HG03103 (cell line): ENCODE measurements around the gene GPRIN3.
"Not testable (repeated sequence)": the region's sequence is repeated elsewhere in the genome, so short reads cannot be mapped to it uniquely, and the experiment has no call there.

ENCODE experiments used
- ATAC-seq: cut with Tn5 transposase; IDR thresholded peaks from one replicate; pipeline ENCODE4 v1.9.1; 2021; ENCODE audit warnings: low read depth; ENCODE audit not compliant: unreplicated experiment

GPRIN3 gene

GRCh38 chr4:89263265-89263664, 44.3 kb downstream of the GPRIN3 start:
- ATAC-seq = no peak

- no peak for ATAC-seq
These were observed 48.1 kb downstream of the GPRIN3 start for GRCh38 chr4:89259301-89260028.

DNA sequence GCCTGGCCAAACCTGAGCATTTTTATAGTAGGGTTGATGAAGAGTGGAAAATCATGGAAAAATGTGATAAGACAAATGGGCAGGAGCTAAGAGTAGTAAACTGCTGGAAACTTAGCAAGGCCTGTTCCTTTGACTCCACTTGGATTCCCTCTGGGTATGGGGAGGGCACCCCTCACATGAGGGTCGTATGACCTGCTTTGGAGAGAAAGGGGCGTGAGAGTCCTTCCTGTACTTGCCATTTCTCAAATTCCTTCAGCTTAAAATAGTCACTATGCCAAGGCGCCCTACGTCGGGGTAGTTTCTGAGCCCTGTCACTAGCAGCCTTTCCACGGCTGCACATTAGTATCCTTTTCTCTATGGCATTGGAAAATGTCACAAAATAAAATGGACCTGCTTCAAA, 49.1 kb downstream of the GPRIN3 start:
- ATAC-seq = no peak

GRCh38 chr4:89257376-89257775, 50.2 kb downstream of the GPRIN3 start:
- ATAC-seq = no peak

DNA sequence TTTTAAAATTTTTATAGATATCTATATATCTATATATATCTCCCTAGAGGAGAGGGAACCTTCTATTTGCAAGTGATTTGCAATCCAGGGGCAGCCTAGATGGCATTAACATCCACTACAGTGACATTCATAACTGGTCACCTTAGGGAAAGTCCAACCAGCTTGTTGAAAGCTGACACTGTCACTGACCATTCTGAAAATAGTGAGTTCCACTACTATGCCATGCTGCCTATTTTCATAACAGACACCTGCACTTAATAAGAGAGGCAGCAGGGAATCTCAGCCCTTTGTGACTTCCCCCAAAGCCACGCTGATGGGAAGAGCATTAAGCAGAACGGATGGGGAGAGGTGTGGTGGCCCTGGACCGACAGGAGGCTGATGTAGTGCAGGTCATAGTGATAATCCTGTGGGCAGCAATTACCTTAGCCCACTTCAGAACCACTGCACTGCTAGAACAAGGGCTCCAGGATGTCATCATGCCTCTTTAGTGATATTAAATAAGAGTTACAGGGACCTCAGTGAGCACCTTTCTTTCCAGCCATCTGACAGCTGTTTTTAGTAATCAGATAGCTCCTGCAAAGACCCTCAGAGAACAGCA, 51.3 kb downstream of the GPRIN3 start:
- ATAC-seq = no peak

DNA sequence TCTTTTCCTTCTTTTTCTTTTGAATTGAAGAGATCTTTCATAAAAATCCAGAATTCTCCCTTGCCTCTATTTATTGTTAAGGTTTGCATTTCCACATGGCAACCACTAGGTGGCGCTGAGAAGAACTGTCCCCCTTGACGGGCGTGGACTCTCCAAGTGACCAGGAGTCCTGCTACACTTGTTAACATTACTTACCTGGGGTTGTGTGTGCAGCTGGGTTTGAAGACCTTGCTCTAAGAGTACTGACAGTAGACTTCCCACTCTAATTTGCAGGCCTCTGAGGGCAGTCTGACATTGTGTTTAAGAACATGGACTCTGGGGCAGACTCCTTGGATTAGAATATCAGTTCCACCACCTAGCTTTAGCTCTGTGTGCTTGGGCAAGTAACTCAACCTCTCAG, 52.8 kb downstream of the GPRIN3 start:
- ATAC-seq = peak; percentile 73

DNA sequence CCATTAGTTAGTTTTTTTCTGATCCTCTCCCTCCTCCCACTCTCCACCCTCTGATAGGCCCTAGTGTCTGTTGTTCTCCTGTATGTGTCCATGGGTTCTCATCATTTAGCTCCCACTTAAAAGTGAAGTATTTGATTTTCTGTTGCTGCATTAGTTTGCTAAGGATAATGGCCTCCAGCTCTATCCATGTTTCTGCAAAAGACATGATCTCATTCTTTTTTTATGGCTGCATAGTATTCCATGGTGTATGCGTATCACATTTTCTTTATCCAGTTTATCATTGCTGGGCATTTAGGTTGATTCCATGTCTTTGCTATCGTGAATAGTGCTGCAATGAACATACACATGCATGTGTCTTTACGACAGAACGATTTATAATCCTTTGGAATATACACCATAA, 53.3 kb downstream of the GPRIN3 start:
- not testable (repeated sequence) for ATAC-seq

- ATAC-seq = no peak
These were observed 53.7 kb downstream of the GPRIN3 start for GRCh38 chr4:89253935-89254334.

GRCh38 chr4:89253311-89253710, 54.3 kb downstream of the GPRIN3 start:
- ATAC-seq = no peak

DNA sequence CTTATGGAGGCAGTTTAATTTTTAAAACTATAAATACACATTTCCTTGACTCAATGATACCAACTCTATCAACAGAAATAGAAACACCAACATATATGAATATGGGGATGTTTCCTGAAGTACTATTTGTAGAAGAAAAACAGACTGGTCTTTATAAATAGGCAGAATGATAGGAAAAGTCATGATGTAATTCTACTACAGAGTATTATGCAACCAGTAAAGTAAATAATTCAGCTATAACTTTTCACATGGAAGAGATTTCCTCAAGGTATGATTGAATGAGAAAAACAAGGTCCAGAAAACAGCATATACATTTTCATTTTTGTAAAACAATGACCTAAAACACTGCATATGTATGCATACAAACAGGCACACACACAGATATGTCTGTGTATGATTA, 56.2 kb downstream of the GPRIN3 start:
- ATAC-seq = no peak

DNA sequence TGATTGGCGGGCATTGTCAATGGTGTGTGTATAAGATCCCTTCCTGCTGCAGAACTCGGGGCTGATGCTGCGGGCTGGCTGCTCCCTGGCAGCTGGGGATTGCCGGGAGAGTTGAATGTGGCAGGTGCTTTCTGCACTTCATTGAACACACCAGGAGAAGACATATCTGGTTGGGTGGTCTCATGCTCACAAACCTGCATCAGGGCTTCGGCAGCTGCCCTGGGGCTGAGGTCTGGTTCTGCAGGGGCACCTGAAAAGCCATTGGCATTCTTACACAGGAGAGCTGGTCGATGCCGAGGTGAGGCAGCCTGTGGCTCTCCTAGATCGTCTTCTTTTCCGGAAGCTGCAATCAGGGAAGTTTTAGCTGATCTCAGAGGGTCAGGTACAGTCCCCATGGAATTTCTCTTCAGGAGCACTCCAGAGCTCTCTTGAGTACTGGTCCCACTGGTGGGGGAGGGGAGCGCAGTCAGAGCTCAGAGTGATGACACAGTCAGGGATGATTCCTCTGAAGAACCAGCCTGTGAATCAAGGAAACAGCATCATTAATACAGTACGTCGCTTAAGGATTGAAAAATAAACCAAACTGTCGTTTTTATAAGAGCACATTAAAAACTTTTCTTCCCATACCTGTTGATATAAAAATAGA, 57.8 kb downstream of the GPRIN3 start:
- no peak for ATAC-seq

GRCh38 chr4:89249313-89249712, 58.3 kb downstream of the GPRIN3 start:
- ATAC-seq = no peak

DNA sequence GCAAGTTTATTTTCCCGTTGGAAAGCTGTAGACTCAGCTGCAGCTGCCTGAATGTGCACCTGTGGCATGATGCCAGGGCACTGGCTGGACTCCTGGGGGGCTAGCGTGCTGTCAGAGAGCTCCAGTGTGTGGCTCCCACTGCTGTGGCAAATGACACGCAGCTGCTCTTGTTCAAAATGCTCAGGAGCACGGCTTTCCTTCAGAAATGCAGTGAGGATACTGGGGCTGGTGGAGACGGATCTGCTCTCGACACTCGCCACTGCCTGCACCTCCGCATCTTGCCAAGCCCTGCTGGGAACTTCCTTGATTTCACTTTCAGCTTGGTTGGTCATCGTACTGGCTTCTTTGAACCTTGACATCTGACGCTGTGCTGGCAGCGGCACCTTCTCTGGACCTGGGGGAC, 58.7 kb downstream of the GPRIN3 start:
- no peak for ATAC-seq

DNA sequence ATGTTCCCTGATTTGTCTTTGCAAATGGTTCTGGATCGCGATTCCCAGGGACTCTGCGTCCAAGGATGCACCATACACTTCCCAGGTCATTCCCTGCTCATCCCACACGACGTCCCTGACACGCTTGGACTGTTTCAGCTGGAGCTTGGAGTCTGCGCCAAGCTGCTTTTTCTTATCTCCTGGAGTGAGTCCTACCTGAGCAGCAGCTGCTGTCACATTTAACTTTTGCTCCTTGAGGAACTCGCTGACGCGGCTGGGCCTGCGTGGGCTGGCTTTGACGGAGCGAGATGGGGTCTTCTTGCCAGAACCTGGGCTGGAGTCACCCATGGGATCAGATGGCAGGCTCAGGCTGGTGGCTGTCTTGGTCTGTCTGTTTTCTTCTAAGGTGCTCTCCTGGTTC, 59.6 kb downstream of the GPRIN3 start:
- ATAC-seq = no peak

- ATAC-seq = no peak
These were observed 62.1 kb downstream of the GPRIN3 start for GRCh38 chr4:89245459-89245858.

DNA sequence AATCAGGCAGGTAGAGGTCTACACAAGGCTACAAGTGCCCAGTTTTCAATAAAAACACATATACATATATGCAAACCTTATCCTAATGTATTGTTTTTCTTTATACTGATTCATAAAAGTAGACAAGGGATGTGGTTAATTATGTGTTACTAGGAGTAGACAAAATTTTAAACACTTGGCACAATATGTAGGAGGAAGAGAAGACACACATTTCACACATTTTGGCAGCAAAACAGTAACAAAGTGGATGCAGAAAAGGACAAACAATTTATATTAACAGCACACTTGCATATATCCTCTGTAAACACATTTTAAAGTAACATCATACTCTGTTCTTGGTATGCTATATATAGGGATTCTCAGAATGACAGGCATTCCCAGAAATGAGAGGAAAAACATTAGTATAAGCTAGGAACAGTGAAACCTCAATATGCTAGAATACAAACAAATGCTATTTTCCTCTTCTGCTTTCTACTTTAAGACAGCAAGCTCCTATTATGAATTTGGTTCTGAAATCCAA, 63.8 kb downstream of the GPRIN3 start:
- no peak for ATAC-seq

DNA sequence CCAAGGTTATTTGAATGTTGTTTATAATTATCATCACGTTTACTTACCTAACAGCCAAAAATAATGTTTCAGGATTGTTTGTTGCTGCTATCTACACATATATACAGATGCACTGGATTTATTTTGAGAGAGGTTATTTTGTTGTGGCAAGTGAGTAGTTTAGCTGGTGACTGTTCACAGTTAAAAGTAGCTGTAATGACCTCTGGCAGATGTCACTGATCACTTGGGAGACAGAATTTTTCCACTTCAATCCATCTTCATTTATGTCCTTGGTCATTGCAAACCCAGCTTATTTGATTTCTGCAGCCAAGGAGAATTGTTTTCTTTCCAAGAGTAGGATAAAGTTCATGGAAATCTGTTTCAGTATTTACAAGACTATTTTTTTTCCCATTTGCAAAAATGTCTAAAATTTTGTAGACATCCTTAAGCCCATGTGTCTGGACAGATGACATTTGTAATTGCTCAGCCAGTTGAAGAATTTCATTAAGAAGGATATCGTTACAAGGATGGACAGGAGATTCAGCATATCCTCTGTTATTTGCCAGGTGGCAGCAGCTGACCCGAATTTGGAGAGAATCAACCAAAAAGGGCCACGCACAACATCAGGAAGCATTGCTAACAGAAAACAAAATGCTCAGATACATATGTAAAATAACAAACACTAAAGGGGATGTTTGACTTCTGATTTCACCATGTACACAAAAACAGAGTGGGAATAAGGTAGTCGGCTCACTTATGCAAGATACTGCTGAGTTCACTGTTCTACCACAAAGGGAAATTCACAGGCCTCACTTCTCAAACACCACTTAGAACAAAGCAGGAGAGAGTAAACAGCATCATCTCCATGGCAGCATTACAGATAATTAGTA, 64.5 kb downstream of the GPRIN3 start:
- ATAC-seq = no peak

- ATAC-seq = no peak
These were observed 65.4 kb downstream of the GPRIN3 start for GRCh38 chr4:89242216-89242615.

DNA sequence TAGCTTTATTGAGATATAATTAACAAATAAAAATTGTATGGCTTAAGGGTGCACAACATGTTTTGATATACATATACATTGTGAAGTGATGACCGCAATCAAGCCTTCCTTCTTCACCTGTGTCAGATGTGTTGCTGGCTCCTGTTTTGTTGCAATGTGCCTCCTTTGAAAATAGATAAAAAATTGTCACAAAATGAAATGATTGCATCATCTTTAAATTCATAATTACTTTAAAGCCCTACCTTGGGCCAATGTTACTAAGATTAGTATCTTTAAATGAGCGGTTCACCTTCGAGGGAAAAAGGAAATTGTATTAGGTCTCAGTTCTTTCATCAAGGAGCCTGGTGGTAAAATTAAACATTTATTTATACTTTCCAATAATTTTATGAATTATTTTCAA, 77.3 kb downstream of the GPRIN3 start:
- no peak for ATAC-seq

DNA sequence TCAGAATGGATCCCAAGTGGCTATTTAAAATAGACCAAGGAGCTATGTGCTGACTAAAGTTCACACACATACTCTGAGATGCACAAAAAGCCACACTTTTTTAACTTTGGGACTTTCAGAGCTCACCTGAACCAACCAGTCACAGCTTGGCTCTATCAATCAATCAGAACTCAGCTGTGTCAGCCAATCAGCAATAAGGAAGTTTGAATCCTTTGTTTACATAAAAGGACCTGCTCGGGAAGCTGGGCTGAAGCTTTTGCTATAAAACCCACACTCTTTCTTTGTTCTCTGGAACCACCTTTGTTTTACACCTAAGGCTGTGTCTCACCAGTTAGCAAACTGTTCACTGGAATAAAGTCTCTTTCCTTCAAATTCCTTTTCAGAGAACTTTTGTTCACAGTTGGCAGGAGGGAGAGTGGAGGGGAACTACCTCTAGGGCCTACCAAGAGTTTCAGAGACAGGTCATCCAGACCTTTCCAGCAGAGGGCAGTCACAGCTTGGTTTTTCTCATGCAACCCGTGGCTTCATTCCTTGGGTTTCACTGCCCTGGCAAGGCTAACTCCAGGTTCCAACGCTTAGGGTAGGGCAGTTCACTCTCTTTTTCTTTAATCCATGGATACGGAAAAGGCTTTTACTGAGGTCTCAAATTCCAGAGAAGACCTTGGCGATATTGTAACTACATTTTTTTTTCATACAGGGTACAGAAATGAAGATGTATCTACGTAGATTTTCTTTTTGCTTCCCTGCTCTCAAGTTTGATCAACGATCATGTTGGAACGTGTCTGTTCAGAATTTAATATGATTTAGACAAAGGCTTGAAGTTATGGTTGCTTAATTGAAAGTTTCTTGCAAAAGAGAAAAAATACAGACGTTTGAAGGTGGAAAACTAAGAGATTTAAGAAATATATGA, 80.7 kb downstream of the GPRIN3 start:
- peak; percentile 87 for ATAC-seq
